Loucy (cell line): ENCODE results near the gene KPNA4.

Experiments
- H2AFZ ChIP-seq: fragments of 200-600 bp; sonication (generic); 2 replicates; pipeline ENCODE4 v1.6.0; 2016; ENCODE audit warnings: antibody characterized with exemption, mild to moderate bottlenecking, low read length, moderate library complexity
- H3F3A ChIP-seq: fragments of 200-600 bp; 2 replicates; pipeline ENCODE4 v1.6.0; 2016; ENCODE audit warnings: antibody characterized with exemption, low read depth, mild to moderate bottlenecking
- H3K27me3 ChIP-seq: fragments of 200-600 bp; sonication (generic); 2 replicates; pipeline ENCODE4 v1.6.1; 2014; ENCODE audit warnings: low read length, mild to moderate bottlenecking; ENCODE audit not compliant: insufficient read depth, poor library complexity, severe bottlenecking
- H3K36me3 ChIP-seq: fragments of 200-600 bp; sonication (generic); 2 replicates; pipeline ENCODE4 v1.6.1; 2016; ENCODE audit warnings: low read length; ENCODE audit not compliant: insufficient read depth
- H3K4me1 ChIP-seq: fragments of 200-600 bp; sonication (generic); 2 replicates; pipeline ENCODE4 v1.5.1; 2014; ENCODE audit warnings: low read length, mild to moderate bottlenecking; ENCODE audit not compliant: insufficient read depth, poor library complexity, severe bottlenecking
- H3K4me2 ChIP-seq: fragments of 200-600 bp; sonication (generic); 2 replicates; pipeline ENCODE4 v1.6.0; 2014; ENCODE audit warnings: antibody characterized with exemption, low read length, low read depth, mild to moderate bottlenecking; ENCODE audit not compliant: poor library complexity, severe bottlenecking
- H3K4me3 ChIP-seq: fragments of 200-600 bp; sonication (generic); 2 replicates; pipeline ENCODE4 v1.5.1; 2014; ENCODE audit warnings: low read length, mild to moderate bottlenecking, mixed read lengths; ENCODE audit not compliant: poor library complexity, severe bottlenecking
- H3K79me2 ChIP-seq: fragments of 200-600 bp; sonication (generic); 2 replicates; pipeline ENCODE4 v1.6.1; 2014; ENCODE audit warnings: low read length; ENCODE audit not compliant: insufficient read depth
- H3K9ac ChIP-seq: fragments of 200-600 bp; sonication (generic); 2 replicates; pipeline ENCODE4 v1.6.0; 2014; ENCODE audit warnings: mild to moderate bottlenecking, low read depth, low read length, moderate library complexity; ENCODE audit not compliant: poor library complexity, severe bottlenecking
- H3K9me2 ChIP-seq: fragments of 200-600 bp; sonication (generic); replicated peaks from 2 replicates; pipeline ENCODE4 v1.6.1; 2016; ENCODE audit warnings: low read depth, low read length, mixed read lengths
- H3K9me3 ChIP-seq: fragments of 200-600 bp; sonication (generic); 2 replicates; pipeline ENCODE4 v1.6.1; 2014; ENCODE audit warnings: mild to moderate bottlenecking, antibody characterized with exemption, low read length, low read depth; ENCODE audit not compliant: insufficient read depth
- H4K20me1 ChIP-seq: fragments of 200-600 bp; sonication (generic); 2 replicates; pipeline ENCODE4 v1.6.0; 2014; ENCODE audit warnings: antibody characterized with exemption, low read length, mild to moderate bottlenecking; ENCODE audit not compliant: insufficient read depth, poor library complexity, severe bottlenecking
- CTCF ChIP-seq: fragments of 200-600 bp; sonication (generic); conservative IDR thresholded peaks from 2 replicates; pipeline ENCODE4 v1.5.1; 2014; ENCODE audit warnings: mild to moderate bottlenecking, antibody characterized with exemption, low read length
- EZH2phosphoT487 ChIP-seq: fragments of 200-600 bp; IDR thresholded peaks from 2 replicates; pipeline ENCODE4 v1.6.1; 2018; ENCODE audit warnings: antibody characterized with exemption, mild to moderate bottlenecking, moderate library complexity, borderline replicate concordance

Gene KPNA4

GRCh38 chr3:160611141-160611540, 45.8 kb upstream of the KPNA4 start:
- no peaks in the 10 kb centered on the region for H3K9me3 ChIP-seq
- no peaks in the 10 kb centered on the region for H3K27me3 ChIP-seq
- H3K4me2 ChIP-seq: no peak overlapping the region
- H3F3A ChIP-seq: no peaks in the 10 kb centered on the region
- H3K79me2 ChIP-seq: no peaks in the 10 kb centered on the region
- no peaks in the 10 kb centered on the region for H4K20me1 ChIP-seq
- H3K9me2 ChIP-seq: no peaks in the 10 kb centered on the region
- no peak overlapping the region for H2AFZ ChIP-seq
- no peaks in the 10 kb centered on the region for H3K36me3 ChIP-seq
- H3K9ac ChIP-seq: no peak overlapping the region
- H3K4me3 ChIP-seq: no peak overlapping the region
- no peaks in the 10 kb centered on the region for H3K4me1 ChIP-seq
- TF ChIP-seq CTCF (no peak), EZH2phosphoT487 (no peak)

- H3K36me3 ChIP-seq: no peaks in the 10 kb centered on the region
- no peaks in the 10 kb centered on the region for H3F3A ChIP-seq
- no peaks in the 10 kb centered on the region for H4K20me1 ChIP-seq
- H3K4me1 ChIP-seq: no peaks in the 10 kb centered on the region
- H3K9me3 ChIP-seq: no peaks in the 10 kb centered on the region
- H3K79me2 ChIP-seq: no peaks in the 10 kb centered on the region
- no peak for TF ChIP-seq CTCF
- no peak for TF ChIP-seq EZH2phosphoT487
- no peak overlapping the region for H3K4me3 ChIP-seq
- H3K4me2 ChIP-seq: no peak overlapping the region
- H2AFZ ChIP-seq: no peak overlapping the region
- H3K9me2 ChIP-seq: no peaks in the 10 kb centered on the region
- H3K27me3 ChIP-seq: no peaks in the 10 kb centered on the region
- H3K9ac ChIP-seq: no peak overlapping the region
Observed at GRCh38 chr3:160608870-160609269, 43.5 kb upstream of the KPNA4 start.

GRCh38 chr3:160607826-160608225, 42.5 kb upstream of the KPNA4 start:
- H3K36me3 ChIP-seq: no peaks in the 10 kb centered on the region
- no peaks in the 10 kb centered on the region for H3K4me1 ChIP-seq
- H3K4me2 ChIP-seq: no peak overlapping the region
- H3K9me3 ChIP-seq: no peaks in the 10 kb centered on the region
- H3K27me3 ChIP-seq: no peaks in the 10 kb centered on the region
- no peak overlapping the region for H2AFZ ChIP-seq
- no peak overlapping the region for H3K9ac ChIP-seq
- H3K9me2 ChIP-seq: no peaks in the 10 kb centered on the region
- no peak overlapping the region for H3K4me3 ChIP-seq
- no peaks in the 10 kb centered on the region for H3K79me2 ChIP-seq
- no peaks in the 10 kb centered on the region for H4K20me1 ChIP-seq
- H3F3A ChIP-seq: no peaks in the 10 kb centered on the region
- TF ChIP-seq CTCF (no peak), EZH2phosphoT487 (no peak)
